Suppressor macrophage (primary cell): ENCODE data around the gene WWC1.
A peak's percentile ranks its signal among the peaks of the same experiment; 100 is the strongest.
"Not testable (repeated sequence)": the region's sequence is repeated elsewhere in the genome, so short reads cannot be mapped to it uniquely, and the experiment has no call there.

ENCODE experiments used
- DNase-seq, 4 experiments: peaks; one replicate each; pipeline ENCODE4 v3.0.0-alpha.2; 2020 to 2022

Gene WWC1

DNA sequence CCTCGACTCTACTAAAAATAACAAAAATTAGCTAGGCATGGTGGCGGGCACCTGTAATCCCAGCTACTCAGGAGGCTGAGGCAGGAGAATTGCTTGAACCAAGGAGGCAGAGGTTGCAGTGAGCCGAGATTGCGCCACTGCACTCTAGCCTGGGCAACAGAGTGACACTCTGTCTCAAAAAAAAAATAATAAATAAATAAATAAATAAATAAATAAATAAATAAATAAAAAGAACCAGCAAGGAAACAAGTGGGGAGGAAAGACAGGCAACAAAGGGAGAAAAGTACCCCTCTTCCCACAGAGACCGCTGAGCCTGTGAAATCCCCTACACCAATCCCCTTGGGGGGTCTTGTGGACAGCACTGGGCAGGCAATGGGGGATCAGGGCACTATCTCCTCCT, 4.6 kb upstream of the WWC1 start:
- not testable (repeated sequence) for DNase-seq

DNA sequence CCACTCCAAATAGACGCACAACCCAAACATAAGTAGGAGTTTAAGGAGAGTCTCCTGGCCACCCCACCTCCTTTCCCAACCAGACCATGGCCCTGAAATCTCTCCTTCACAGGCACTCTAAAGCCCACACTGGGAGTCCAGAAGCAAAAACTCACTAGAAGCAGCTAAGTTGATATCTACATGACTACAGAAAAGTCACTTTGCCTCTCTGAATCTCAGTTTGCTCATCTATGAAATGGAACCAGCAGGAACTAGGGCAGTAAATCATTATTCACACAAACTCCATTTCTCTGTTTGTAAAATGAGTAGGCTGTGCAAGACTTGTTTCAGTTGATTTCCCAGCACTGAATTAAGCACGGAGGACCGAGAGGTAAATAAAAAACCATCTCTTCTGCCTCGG, 4.1 kb upstream of the WWC1 start:
- DNase-seq: no peak

DNA sequence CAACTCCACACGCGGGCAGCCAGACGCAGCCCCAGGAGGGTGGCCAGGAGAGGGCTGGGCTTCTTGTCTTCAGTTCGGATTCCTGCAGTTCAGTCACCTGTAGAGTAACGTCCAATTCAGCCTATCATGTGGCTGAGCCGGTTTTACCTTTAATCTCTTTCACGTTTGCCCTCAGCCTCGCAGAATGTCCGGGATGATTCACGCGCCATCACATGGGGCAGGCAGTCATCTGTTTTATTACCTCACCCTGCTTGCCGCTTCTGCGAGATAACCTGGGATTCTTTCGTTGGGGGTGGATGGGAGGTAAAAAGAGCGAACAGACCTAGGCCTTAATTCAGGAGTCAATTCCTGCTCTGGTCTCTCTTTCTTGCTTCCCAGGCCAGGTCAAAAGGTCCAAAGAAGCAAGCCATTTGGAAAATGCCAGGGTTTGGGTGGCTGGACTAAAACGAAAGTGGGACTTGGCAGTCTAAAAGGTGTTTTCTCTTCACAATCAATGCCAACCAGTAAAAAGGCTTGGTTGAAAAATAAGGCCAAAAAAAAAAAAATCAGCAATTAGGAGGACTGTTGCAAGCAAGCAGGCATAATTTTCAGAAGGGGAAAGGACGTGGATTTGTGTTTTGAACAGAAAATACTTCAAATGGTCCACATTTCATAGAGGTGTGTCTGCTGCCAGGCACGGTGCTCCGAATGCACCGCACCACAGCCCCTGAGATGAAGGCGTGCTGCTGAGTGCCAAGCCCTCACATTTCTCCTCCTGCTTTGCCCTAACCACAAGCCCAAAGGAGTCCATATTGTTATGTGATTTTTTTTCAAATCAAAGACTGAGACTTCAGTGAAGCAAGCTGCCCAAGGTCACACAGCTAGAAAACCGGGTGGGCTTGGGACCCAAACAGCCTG, 2.8 kb upstream of the WWC1 start:
- no peak for DNase-seq

DNA sequence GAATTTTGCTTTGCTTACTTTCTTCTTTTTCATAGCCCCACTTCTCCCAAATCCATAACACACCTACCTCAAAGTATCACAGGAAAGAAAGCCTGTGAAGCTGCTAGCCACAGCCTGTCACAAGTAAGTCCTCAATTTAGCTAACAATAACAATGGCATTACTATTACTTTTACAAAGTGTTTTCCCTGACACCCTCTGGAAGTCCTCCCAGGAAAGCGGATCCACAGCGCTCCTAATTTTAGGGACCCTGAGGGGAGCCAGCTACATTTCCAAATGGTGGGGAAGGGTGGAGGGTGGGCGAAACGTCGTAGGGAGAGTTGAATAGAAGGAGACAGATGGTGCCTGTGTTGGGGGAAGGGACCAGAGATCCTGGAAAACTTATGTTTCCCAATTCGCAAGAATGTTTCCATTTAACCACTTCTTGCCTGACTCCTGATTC, 523 bp upstream of the WWC1 start:
- DNase-seq: no peak

DNA sequence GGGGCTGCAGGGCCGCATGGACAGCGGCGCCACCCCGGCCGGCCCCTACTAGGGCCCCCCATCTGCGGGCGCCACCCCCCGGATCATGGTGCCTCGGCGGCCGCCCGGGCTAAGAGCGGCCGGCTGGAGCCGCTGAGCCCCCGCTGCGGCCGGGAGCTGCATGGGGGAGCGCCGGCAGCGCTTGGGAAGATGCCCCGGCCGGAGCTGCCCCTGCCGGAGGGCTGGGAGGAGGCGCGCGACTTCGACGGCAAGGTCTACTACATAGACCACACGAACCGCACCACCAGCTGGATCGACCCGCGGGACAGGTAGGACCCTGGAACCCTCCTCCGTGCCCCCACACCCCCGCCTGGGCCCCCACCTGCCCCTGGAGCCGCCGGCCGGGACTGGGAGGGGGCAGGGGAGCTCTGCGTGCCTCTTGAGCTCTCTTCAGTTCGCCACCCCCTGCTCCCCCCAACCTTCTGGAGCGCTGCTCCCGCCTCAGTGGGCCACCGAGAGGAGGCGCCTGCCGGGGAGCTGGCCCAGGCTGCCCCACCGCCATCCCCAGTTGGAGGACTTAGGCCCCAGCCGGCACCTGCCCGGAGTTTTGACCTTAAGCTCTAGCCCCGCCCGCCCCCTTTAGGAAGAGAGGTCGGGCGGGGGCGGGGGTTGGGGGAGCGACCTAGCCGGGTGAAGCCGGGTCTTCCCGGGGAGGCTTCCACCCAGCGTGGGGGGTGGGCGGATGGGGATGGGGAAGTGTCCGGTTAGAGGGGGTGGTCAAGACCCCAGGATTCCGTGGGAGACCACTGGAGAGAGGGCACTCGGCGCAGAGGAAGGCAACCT, 730 bp downstream of the WWC1 start:
- peak in 1 of 4 experiments; percentile 15 for DNase-seq

DNA sequence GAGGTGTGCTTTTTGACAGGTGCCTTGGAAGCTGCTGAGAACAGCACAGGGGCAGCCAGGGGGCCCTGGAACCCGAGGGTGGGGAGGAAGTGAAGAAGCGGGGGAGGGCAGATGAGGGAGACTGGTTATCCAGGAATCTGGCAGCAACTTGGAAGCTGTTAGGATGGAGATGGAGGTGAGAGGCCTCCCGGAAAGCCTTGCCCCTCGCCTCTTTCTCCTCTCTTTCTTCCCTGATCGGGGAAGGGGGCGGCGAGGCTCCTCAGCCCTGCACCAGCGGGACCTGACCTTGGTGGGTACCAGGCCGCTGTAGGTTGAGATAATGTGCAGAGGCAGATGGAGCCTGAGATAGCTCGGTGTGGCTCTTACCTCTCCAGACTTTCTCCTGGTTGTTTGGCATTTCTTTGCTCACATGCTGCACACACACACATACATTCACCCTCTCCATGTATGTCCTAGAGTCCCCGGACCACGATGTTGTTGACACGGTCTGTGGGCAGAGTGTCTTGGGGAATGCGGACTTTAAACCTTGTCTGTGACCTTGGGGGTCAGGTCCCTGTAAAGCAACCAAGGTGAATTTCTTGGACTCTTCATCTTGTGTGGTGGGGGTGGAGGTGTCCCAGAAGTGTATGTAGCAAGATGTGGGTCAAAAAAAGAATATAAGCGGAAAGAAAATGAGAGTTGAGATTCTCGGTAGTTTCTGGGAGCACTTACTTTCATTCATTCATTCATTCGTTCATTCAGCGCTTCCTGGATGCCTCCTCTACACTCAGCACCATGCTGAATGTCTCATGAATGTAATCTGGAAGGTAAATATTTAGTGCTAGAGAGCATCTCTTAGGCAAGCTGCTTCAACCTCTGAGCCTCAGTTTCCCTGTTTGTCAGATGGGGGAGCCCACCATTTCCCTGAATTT, 1.6 kb downstream of the WWC1 start:
- no peak for DNase-seq

DNA sequence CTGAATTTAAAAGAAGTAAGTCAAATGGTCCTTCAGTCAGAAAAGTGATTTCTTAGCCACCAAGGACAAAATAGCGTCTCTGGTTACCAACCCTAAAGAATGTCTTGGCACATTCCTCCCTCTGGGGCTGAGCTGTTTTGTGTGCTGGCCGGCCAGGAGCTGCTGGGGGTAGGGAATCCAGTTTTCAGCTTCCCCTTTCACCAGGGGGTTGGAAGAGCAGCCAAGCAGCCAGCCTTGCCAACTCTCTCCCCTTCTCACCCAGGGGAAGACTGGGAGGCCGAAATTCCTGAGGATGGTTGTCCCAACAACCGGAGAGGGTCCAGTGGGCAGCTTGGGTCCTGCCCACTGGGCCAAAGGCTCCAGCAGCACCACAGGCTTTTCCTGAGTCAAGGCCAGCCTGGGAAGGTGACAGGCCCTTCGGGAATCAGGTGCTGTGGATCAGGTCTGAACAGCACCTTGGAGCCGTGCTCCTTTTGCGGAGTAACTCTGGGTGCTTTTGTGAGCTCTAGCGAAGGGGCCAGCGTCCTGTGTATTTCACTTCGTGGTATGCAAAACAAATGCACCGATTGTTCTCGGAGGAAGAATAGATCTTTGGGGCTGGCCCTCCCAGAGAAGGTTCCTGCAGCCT, 4.2 kb downstream of the WWC1 start:
- DNase-seq: no peak

DNA sequence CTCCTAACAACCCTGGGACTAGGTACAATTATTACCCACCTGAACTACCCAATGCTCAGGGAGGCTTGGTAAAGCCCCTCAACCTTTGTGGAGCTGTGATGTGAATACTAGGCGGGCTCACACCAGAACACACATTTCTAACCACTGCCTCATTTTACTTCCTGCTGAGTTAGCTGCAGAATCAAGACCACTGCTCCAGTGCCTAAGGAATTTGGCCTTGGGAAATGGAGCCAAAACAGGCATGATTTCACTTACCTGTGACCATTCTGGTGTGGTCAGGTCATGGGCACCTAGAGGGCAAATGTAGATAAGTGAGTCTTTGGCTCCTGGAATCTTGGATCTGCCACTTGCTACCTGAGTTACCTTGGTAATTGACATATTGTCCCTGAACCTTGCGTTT, 5.2 kb downstream of the WWC1 start:
- DNase-seq: no peak

DNA sequence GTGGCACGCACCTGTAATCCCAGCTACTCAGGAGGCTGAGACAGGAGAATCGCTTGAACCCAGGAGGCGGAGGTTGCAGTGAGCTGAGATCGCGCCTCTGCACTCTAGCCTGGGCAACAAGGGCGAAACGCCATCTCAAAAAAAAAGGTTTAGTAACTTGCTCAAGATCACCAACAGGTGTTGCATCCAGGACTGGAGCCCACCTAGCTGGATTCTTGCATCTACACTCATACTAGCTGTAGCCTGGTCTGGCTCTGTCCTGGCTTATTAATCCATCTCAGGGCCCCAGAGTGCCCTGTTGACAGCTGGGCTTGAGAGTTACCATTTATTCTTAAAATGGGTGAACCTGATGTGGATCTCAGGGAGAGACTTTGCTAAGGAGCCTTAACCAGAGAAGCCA, 7.5 kb downstream of the WWC1 start:
- no peak for DNase-seq

DNA sequence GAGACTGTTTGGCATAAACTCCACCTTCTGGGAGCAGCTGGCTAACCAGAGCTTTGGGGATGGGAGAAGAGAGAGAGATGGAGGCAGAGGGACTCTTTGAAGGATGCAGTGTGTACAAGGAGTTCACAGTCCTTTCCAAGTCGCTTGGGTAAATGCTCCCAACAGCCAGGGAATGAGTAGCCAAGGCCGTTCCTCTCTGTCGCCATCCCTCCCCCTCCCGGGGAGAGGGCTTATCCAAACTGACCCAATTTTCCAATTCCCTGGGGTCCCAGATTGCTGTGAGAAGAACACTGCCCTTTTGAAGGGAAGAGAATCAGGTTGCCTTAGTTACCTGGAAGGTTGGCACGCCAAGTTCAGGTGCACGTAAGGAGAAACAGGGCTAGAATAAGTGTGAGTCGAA, 7.9 kb downstream of the WWC1 start:
- DNase-seq: no peak

DNA sequence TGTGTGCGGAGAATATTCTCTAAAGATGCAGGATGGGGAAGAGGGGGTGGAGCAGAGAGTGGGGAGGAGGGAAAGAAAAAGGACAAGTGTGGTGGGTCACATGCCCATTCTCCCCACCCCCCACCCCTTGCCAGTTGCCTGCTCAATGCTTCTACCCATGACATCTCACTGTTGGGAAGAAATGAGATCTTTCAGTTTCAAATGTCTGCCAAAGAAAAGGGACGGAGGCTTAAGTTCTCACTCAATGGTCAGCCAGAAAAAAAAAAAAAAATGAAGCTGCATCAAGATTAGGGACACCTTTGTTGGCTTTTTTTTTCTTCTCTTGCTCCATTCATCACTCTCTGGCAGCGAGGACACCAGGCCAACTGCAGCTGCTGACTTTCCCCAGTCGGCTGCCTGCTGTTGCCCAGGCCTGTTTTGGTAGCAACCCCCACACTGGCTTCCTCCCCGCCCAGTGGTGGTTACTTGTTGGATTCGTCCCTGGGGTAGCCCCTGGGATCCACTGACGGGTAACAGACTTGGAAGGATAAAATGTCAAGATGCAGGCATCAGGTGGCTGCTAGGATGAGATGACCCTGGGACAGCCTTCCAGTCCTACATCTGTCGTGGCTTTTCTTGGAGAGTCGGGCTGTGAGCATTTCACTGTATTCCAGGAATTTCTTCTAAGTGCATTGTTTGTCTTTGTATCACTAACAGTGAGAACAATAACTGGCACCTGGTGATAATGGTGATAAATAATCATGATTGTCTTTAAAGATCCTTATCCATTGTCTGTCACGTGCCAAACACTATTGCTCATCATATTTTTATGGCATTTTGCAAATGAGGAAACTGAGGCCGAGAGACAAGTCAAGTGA, 9.1 kb downstream of the WWC1 start:
- no peak for DNase-seq

DNA sequence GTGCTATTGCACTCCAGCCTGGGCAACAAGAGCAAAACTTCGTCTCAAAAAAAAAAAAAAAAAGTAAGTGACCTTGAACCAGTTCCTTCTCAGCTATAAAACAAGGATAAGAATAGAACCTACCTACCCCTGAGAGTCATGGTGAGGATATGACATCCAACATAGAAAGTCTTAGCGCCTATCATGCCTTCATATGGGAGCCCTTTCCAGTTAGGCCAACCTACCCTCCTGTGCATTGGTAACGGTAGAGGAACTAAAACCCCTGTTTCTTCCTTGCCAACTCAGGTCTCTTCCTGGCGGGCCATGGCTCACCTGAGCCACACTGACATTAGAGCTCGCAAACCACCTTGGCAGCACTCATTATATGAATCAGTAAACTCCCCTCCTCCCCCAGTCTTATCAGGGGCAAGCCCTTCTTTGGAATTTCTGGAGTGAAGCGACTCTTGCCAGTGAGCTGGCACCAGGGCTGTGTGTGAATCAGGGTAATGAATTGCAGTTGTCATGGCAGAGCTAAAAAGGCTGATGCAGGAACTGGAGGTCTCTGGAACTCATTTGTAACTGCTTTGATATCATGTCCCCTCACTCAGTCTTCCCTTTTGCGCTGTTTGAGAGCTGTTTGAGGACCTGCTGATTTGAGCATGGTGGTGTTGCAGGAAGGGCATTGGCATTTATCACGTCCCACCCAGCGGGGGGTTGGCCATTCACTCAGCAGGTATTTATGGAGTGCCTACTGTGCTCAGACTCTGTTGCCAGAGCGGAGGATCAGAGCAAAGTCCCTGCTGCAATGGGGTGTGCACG, 10.3 kb downstream of the WWC1 start:
- DNase-seq: no peak

DNA sequence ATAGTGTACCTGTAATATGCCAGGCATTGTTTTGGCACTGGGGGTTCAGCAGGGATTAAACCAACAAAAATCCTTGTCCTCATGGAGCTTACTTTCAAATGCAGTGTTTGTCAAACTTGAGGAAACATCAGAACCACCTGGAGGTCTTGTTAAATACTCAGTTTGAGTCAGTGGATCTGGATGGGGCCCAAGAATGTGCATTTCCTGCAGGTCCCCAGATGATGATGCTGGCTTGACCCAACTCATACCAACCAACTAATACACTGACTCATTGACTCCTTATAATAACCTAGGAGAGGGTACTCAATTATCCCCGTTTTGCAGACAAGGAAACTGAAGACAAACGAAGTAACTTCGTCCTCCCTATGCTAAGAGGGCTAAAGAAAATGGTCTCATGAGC, 11.3 kb downstream of the WWC1 start:
- DNase-seq: no peak

DNA sequence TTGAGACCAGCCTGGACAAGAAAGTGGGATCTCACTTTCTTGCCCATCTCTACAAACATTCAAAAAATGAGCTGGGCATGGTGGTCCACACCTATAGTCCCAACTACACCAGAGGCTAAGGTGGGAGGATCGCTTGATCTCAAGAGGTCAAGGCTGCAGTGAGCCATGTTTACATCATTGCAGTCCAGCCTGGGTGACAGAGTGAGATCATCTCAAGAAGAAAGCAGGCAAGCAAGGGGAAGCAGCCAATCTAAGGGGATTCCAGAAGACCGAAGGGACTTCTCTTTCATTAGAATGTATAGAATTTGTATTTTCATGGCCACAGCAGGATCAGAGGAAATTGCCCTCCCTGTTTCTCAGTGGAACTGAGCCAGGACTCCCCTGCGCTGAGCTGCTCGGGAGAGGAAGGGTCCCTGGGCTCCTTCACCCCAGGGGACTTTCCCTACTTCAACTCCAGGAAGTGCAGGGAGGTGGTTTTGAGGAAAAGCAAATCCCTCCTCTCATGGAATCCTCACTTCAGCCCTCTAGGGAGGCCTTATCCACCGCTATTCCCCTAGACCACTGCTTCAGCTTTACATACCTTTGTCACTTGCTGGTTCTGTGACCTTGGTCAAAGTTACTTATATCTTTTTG, 12.1 kb downstream of the WWC1 start:
- no peak for DNase-seq

DNA sequence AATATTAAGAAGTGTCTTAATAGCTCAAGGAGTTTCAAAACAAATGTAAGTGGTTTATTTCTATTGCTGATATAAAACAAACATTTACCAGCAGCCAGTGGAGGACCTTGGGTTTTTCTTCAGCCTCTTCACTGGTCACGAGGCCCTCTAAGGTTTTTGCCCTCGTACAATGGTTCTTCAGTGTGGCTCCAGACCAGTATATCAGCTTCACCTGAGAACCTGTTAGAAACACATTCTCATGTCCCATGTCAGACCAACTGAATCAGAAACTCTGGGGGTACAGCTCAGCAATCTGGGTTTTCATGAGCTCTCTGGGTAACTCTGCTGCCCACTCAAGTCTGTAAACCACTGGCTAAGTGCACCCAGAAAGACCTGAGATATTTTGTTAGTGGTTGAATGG, 12.9 kb downstream of the WWC1 start:
- DNase-seq: no peak

DNA sequence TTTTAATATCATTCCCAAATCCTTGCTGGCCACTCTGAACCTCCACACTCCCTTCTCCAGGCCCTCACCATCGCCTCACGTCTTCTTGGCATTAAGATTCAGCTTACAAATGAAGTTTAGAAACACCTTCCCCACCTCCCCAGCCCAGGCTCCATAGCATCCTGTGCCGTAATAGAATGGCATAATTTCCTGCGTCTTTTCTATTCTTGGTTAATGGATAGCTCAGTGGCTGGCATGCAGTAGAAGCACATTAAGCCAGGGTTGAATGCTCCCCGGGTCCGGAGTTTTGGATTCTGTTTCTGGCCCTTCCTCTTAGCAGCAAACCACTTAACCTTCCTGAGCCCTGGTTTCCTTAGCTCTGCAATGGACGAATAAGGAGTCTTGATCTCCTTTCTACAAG, 13.8 kb downstream of the WWC1 start:
- no peak for DNase-seq

DNA sequence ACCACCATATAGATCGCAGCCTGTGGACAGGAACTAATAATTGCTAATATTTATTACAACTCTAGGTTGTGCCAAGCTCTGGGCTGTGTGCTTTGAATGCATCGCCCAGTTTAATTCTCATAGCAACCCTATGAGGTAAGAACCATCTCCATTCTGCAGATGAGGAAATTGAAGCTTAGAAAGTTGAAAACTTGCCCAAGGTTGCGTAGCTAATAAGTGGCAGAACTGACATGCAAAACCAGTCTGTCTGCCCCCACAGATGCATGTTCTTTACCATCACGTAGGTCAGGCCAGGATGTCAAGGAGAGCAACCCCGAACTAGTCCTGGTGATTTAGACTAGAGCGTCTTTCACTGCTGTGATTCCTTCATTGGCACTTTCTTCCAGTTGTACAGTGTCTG, 15.6 kb downstream of the WWC1 start:
- DNase-seq: no peak

DNA sequence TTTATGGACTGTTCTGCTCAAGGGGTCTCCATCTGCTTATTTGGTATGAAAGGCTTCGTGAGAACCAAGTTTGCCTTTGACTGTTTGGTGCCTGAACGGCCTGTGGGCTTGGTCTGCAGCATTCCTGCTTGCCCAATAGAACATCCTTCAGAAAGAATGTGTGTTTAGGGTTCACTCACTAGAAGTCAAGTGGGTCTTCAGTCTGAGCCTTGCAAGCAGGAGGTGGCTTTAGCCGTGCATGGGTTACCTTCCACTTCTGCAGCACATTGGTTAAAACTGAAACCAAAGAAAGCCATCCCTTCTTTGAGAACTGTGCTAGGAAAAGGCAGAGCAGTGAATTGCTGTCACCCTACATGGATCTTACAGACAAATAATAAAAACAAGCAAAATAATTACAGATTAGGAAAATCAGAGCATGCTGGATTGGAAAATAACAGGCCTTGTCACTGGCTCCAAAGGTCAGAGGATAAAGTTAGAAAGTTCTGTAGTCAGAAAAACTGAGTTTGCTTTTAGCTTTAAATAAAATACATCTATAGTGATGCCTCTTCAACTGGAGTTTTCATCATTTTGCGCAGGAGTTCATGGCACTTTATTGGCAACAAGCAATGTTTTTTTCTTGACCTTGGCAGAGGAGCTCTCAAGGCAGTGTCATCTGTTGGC, 16.6 kb downstream of the WWC1 start:
- no peak for DNase-seq

DNA sequence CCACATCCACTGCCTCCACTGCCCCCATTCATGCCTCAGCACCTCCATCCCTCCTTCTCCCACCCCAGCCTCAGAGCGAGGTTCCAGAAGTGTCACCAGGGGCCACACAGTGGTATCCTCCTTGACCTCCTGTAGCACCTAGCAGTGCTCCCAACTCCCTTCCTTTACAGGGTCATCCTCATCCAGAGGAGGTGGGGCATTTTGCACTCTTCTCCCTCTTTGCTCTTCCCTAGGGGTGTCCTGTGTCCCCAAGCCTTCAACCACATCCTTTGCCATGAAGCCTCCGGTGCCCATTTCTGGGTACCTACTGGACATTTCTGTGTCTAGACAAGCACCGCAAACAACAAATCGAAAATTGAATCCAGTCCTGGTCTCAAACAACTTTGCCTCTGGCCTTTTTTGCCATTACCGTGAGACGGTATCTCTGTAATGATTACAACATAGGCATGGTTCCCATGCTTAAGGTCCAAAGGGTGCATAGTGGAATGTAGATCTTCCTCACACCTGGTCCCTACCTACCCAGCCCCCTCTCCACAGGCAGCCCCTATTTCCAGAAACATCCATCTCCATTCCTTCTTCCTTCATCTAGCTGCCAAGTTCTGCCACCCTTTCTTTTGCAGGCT, 17.6 kb downstream of the WWC1 start:
- DNase-seq: no peak
